GM12891 (cell line): ENCODE results near the gene SMPD1.

Experiments used
- POLR2A ChIP-seq: IDR thresholded peaks from 2 replicates; pipeline ENCODE4 v1.6.1; 2011; ENCODE audit warnings: low read depth, low read length, control low read depth
- TAF1 ChIP-seq: IDR thresholded peaks from 2 replicates; pipeline ENCODE4 v1.6.1; 2011; ENCODE audit warnings: low read depth, low read length, control low read depth

- TF ChIP-seq POLR2A (no peak), TAF1 (no peak)
Measured at GRCh38 chr11:6360183-6360582, 30.1 kb upstream of the SMPD1 start.
